CD4-positive, alpha-beta T cell treated with Interleukin-4 for 4 hours (primary cell): Measurements from ENCODE around the gene SALL3.

ENCODE experiments used
- DNase-seq: peaks from one replicate; pipeline ENCODE4 v3.0.0-alpha.2; 2020

SALL3 gene

DNA sequence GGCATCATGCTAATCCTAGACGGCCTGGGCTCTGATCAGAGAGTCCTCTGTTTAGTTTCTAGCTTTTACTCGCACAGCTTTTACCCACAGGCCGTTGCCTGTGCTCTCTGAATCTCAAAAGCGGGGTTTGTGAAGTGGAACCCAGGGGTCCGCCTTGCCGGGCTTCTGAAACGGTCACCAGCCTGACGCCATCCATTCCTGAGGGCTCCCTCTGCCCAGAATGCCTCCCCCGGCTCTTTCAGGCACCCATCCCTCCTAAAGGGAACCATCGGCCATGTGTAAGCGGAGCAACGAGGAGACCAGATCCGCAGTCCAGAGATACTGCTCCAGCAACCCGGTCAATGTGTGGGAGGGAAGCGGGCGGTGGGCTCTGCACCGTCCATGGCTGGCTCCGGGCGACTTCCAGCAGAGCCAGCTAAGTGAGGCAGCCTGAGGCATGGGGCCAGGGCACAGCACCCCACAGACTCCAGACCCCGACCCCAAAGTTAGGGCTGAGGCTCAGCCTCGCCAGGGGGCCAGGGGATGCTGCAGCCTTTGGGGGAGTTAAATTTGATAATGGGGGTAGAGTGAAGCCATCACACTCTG, 28.8 kb downstream of the SALL3 start:
- no peak for DNase-seq

GRCh38 chr18:79010802-79011201, 31.2 kb downstream of the SALL3 start:
- no peak for DNase-seq

- peak; percentile 9 for DNase-seq
These were observed 31.8 kb downstream of the SALL3 start for GRCh38 chr18:79011300-79011870.

DNA sequence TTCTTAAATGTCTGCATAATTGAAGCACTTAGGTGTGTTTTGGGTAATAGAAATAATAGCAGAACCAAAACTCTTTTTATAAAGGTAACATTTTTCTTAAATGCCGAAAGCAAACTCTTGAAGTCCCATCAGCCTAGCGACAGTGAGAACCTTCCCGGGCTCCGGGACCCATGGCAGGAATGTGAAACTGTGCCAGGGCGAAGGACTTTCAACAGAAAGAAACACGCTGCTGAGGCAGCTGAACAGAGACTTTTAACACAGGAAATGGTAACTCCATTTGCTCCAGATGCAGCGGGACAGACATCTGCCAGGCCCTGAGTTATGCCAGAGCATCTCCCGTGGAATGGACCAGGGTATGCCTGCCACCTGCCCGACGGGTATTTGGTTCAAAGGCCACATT, 34.3 kb downstream of the SALL3 start:
- DNase-seq, result no peak

DNA sequence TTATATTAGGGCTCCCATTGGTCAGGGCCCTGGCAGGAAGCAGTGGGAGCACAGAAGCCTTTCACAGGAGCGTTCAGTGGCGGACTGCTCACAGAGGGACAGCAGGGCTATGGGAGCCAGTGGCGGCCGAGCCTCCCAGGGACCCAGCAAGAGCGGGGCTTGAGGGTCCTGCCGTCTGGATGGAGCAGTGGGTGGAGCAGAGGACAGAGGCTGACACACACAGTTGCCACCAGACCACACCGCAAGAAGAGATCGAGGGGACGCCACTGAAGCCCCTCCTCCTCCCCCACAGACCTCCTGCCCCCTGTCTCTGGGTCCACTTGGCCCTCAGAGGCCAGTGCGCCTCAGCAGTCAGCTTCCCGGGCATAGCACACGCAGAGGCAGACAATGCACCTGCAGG, 39.3 kb downstream of the SALL3 start:
- DNase-seq, result no peak

- no peak for DNase-seq
These were observed 40.3 kb downstream of the SALL3 start for GRCh38 chr18:79019881-79020280.

DNA sequence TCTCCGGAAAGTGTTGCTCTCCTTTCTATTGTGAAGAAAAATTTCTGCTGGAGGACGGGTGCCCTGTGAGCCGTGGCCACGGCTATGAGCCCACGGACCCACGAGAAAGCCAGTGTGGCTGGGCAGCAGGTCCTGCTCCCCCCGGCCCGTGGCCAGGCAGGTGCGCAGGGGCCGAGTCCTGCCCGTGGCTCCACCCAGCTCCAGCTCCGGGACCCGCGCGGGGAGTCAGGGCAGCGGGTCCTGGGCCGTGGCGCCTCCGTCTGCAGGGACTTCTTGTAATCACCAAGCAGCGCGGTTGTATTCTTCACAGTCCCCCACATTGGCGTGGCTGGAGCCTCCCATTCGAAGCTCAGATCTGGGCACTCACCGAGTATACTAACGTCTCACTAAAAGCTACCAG, 43.0 kb downstream of the SALL3 start:
- no peak for DNase-seq

DNA sequence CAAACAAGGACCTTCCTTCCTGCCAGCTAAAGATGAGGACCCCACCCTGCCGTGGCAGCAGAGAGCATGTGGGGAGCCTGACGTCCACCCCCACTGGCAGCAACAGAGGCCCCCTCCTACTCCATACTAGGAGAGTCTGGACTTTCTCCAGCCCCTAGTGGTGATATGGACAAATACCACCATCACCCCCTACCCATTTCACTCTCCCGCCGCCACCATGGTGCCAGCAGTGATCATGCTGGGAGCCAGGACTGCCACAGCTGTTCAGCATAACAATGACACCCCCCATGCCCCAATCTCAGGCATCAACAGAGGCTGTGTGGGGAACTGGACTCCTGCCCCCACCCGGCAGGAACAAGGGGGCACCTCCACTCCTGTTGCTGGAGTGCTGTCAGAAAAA, 46.9 kb downstream of the SALL3 start:
- DNase-seq, result no peak

- DNase-seq, result no peak
These were observed 51.1 kb downstream of the SALL3 start for GRCh38 chr18:79030680-79031079.

GRCh38 chr18:79042276-79042675, 62.7 kb downstream of the SALL3 start:
- no peak for DNase-seq

GRCh38 chr18:79043288-79043687, 63.7 kb downstream of the SALL3 start:
- no peak for DNase-seq

DNA sequence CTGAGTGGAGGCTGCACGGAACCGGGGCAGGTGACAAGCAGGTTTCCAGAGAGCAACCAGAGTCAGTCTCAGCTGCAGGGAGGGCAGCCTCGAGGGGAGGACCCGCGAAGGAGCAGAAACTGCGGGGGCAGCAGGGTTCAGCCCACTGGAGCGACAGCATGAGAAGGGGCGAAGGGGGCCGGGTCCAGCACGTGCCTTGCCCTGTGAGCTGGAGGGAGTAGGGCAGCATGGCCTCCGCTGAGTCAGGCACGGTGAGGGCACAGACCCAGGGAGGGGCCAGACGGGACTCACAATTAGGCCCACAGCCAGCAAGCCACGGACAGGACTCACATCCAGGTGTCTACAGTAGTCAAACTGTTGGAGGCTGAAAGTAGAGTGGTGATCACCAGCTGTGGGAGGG, 66.9 kb downstream of the SALL3 start:
- DNase-seq, result no peak

- peak; percentile 5 for DNase-seq
These were observed 68.1 kb downstream of the SALL3 start for GRCh38 chr18:79047556-79048244.

DNA sequence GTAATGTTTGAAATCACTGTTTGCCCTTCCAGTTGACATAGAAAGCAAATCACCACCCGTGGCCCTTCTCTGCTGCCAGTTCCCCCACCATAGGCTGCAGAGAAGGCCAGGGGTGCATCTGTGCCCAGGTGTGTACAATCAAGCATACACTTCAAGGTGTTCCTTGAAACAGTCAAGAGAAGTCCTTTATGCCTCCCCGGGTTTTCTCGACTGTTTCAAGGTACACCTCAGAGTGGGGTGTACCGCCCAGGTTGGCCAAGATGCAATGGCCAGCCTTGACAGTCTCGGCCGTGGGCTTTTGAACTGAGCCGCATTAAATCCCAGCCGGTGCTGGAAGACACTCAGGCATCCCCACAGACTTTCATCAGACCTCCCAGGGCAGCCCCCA, 68.6 kb downstream of the SALL3 start:
- no peak for DNase-seq

- DNase-seq, result no peak
These were observed 69.9 kb downstream of the SALL3 start for GRCh38 chr18:79049506-79049905.
